Activated naive CD4-positive, alpha-beta T cell treated with Interleukin-2 at 50 U/mL for 16 hours (primary cell): ENCODE data around the gene STAT1.
"Not testable (repeated sequence)": the region's sequence is repeated elsewhere in the genome, so short reads cannot be mapped to it uniquely, and the experiment has no call there.

Experiments
- DNase-seq: peaks from one replicate; pipeline ENCODE4 v3.0.0-alpha.2; 2020

STAT1 gene

GRCh38 chr2:190979906-190980629 lies 33.9 kb downstream of the STAT1 start:
- DNase-seq = no peak

GRCh38 chr2:190978389-190979053 lies 35.5 kb downstream of the STAT1 start:
- DNase-seq = no peak

- DNase-seq = no peak
These were observed 36.5 kb downstream of the STAT1 start for GRCh38 chr2:190977505-190977904.

GRCh38 chr2:190976521-190976920 lies 37.5 kb downstream of the STAT1 start:
- no peak for DNase-seq

GRCh38 chr2:190974629-190975361 lies 39.2 kb downstream of the STAT1 start:
- DNase-seq = no peak

- no peak for DNase-seq
These were observed 40.0 kb downstream of the STAT1 start for GRCh38 chr2:190973726-190974628.

- DNase-seq = no peak
These were observed 40.7 kb downstream of the STAT1 start for GRCh38 chr2:190973262-190973661.

- no peak for DNase-seq
These were observed 41.1 kb downstream of the STAT1 start for GRCh38 chr2:190972846-190973245.

- no peak for DNase-seq
These were observed 41.8 kb downstream of the STAT1 start for GRCh38 chr2:190972213-190972612.

- no peak for DNase-seq
These were observed 43.0 kb downstream of the STAT1 start for GRCh38 chr2:190970873-190971506.

GRCh38 chr2:190970160-190970559 lies 43.8 kb downstream of the STAT1 start:
- DNase-seq = no peak

- no peak for DNase-seq
These were observed 45.4 kb downstream of the STAT1 start for GRCh38 chr2:190968522-190968921.

- no peak for DNase-seq
These were observed 48.3 kb downstream of the STAT1 start for GRCh38 chr2:190965580-190966222.

- no peak for DNase-seq
These were observed 49.7 kb downstream of the STAT1 start for GRCh38 chr2:190964170-190964795.

GRCh38 chr2:190963088-190963487 lies 50.9 kb downstream of the STAT1 start:
- DNase-seq = no peak

- DNase-seq = no peak
These were observed 52.0 kb downstream of the STAT1 start for GRCh38 chr2:190961918-190962487.

- DNase-seq = not testable (repeated sequence)
These were observed 52.9 kb downstream of the STAT1 start for GRCh38 chr2:190961117-190961516.

GRCh38 chr2:190959911-190960788 lies 53.8 kb downstream of the STAT1 start:
- no peak for DNase-seq

- DNase-seq = no peak
These were observed 60.7 kb downstream of the STAT1 start for GRCh38 chr2:190953257-190953656.

GRCh38 chr2:190950566-190950991 lies 63.4 kb downstream of the STAT1 start:
- no peak for DNase-seq
